Limb (tissue), 2 donors: ENCODE results near the gene BAHD1.

ENCODE experiments used
- DNase-seq, 2 donors: peaks; one replicate each; pipeline ENCODE4 v3.0.0-alpha.2; 2016; ENCODE audit errors: extremely low spot score in 2 of 2

Gene BAHD1

GRCh38 chr15:40495516-40495915 is 54.8 kb downstream of the BAHD1 start:
- DNase-seq, result no peak

GRCh38 chr15:40498418-40498817 is 57.7 kb downstream of the BAHD1 start:
- no peak for DNase-seq

- no peak for DNase-seq
Measured at GRCh38 chr15:40498891-40499290, 58.1 kb downstream of the BAHD1 start.

- DNase-seq, result no peak
Measured at GRCh38 chr15:40499931-40500330, 59.2 kb downstream of the BAHD1 start.

- DNase-seq, result no peak
Measured at GRCh38 chr15:40500568-40501330, 60.0 kb downstream of the BAHD1 start.

GRCh38 chr15:40501487-40501886 is 60.7 kb downstream of the BAHD1 start:
- no peak for DNase-seq

- peak; percentile 78 to 82 for DNase-seq
Measured at GRCh38 chr15:40506964-40507571, 66.3 kb downstream of the BAHD1 start.

- no peak for DNase-seq
Measured at GRCh38 chr15:40508216-40508615, 67.5 kb downstream of the BAHD1 start.

GRCh38 chr15:40510201-40510600 is 69.4 kb downstream of the BAHD1 start:
- no peak for DNase-seq

GRCh38 chr15:40511093-40511471 is 70.3 kb downstream of the BAHD1 start:
- DNase-seq, result no peak

GRCh38 chr15:40511472-40512133 is 70.8 kb downstream of the BAHD1 start:
- peak in 1 of 2 donors; percentile 61 for DNase-seq

GRCh38 chr15:40512440-40512839 is 71.7 kb downstream of the BAHD1 start:
- no peak for DNase-seq

- DNase-seq, result no peak
Measured at GRCh38 chr15:40513609-40514008, 72.9 kb downstream of the BAHD1 start.

- DNase-seq, result no peak
Measured at GRCh38 chr15:40516322-40516721, 75.6 kb downstream of the BAHD1 start.
